ENCODE data around the gene ATP5F1E. TPM values are rescaled to one million over a fixed set of nuclear protein-coding genes. Genes with fewer than 3 reads are reported as not detected.

ATP5F1E gene
- total RNA-seq, 1 experiment from 2014 or later: 52.7 TPM

DNA sequence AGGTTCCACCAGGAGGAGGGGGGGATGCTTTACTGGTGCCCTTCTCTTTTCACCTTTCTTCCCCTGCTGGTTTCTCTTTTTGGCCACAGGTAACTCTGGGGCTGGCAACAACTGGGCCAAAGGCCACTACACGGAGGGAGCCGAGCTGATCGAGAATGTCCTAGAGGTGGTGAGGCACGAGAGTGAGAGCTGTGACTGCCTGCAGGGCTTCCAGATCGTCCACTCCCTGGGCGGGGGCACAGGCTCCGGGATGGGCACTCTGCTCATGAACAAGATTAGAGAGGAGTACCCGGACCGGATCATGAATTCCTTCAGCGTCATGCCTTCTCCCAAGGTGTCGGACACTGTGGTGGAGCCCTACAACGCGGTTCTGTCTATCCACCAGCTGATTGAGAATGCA, 8.5 kb downstream of the ATP5F1E start:
- no peak overlapping the region for H2BK12ac ChIP-seq (ENCODE audit: insufficient read length, low read depth, low read length)
- H3K4me3 Mint-ChIP-seq: no peak overlapping the region
- H3K4me1 ChIP-seq (ENCODE audit: insufficient read depth, low read length): no peaks in the 10 kb centered on the region

More for the DNA sequence above, 8.5 kb downstream of the ATP5F1E start:
- Histone ChIP-seq H3T11ph (ENCODE audit: low read length) (no peak overlapping the region), H3K4ac (ENCODE audit: low read depth, low read length) (no peak overlapping the region), H2BK20ac (ENCODE audit: low read depth, low read length, poor library complexity, severe bottlenecking) (no peak overlapping the region), H2AK5ac (ENCODE audit: insufficient read length, low read length) (no peak overlapping the region), H3K14ac (ENCODE audit: insufficient read depth, low read length) (no peak overlapping the region), H3K9ac (ENCODE audit: extremely low read depth, insufficient read length, low read length) (no peak overlapping the region), H3K9me3 (ENCODE audit: control insufficient read depth, low read depth, low read length) (no peaks in the 10 kb centered on the region), H3K79me1 (ENCODE audit: insufficient read depth, low read depth, low read length, poor library complexity, severe bottlenecking) (no peaks in the 10 kb centered on the region), H3K56ac (ENCODE audit: insufficient read length, low read depth, low read length) (no peak overlapping the region), H4K91ac (ENCODE audit: insufficient read length, low read depth, low read length) (no peak overlapping the region), H3K27me3 (ENCODE audit: insufficient read depth, low read length) (no peaks in the 10 kb centered on the region), H3K79me2 (ENCODE audit: insufficient read depth, low read length) (no peaks in the 10 kb centered on the region), H2BK120ac (ENCODE audit: low read depth, low read length, poor library complexity, severe bottlenecking) (no peak overlapping the region), H3K4me2 (ENCODE audit: insufficient read depth, insufficient read length, low read length) (no peak overlapping the region), H2BK15ac (ENCODE audit: low read depth, low read length) (no peak overlapping the region), H2AFZ (ENCODE audit: low read length) (no peak overlapping the region), H3K18ac (ENCODE audit: insufficient read length, low read depth, low read length) (no peak overlapping the region), H4K8ac (replicated peaks; ENCODE audit: insufficient read length, low read depth, low read length) (no peak overlapping the region), H2BK5ac (ENCODE audit: insufficient read length, low read length) (no peak overlapping the region), H3K27ac (ENCODE audit: insufficient read length, low read depth, low read length) (no peak overlapping the region), H4K5ac (ENCODE audit: insufficient read length, low read depth, low read length) (no peak overlapping the region), H3K23me2 (ENCODE audit: insufficient read length, low read depth, low read length, poor library complexity, severe bottlenecking) (no peaks in the 10 kb centered on the region), H4K20me1 (ENCODE audit: control insufficient read depth, insufficient read depth, insufficient read length) (no peaks in the 10 kb centered on the region), H3K23ac (ENCODE audit: insufficient read length, low read depth, low read length) (no peak overlapping the region)
- WGBS (ENCODE audit: extremely low coverage, insufficient read length, low lambda C conversion rate): no CpG with 5 or more reads among the region's 13 CpGs
- Mint-ChIP-seq H3K4me1 (peaks cover 26 to 33% of the 10 kb centered on the region in 2 experiments), H3K9me3 (no peaks in the 10 kb centered on the region), H3K27ac (no peak overlapping the region), H3K36me3 (ENCODE audit: insufficient read depth in 1 of 3, low read depth in 3 of 3) (peaks cover 19 to 56% (median 43%) of the 10 kb centered on the region in 3 experiments), H3K27me3 (ENCODE audit: low read depth) (peaks cover 16% of the 10 kb centered on the region)
- TF ChIP-seq, protein P1, sequence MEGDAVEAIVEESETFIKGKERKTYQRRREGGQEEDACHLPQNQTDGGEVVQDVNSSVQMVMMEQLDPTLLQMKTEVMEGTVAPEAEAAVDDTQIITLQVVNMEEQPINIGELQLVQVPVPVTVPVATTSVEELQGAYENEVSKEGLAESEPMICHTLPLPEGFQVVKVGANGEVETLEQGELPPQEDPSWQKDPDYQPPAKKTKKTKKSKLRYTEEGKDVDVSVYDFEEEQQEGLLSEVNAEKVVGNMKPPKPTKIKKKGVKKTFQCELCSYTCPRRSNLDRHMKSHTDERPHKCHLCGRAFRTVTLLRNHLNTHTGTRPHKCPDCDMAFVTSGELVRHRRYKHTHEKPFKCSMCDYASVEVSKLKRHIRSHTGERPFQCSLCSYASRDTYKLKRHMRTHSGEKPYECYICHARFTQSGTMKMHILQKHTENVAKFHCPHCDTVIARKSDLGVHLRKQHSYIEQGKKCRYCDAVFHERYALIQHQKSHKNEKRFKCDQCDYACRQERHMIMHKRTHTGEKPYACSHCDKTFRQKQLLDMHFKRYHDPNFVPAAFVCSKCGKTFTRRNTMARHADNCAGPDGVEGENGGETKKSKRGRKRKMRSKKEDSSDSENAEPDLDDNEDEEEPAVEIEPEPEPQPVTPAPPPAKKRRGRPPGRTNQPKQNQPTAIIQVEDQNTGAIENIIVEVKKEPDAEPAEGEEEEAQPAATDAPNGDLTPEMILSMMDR (conservative IDR thresholded peaks at IDR 0.05): no peak
- no peak for DNase-seq
